HL-60 (cell line): ENCODE data around the gene HNRNPR.

ENCODE experiments used
- DNase-seq, 2 experiments: peaks; one replicate each; pipeline ENCODE4 v3.0.0-alpha.2; 2010 to 2020; ENCODE audit warnings: low read depth in 1 of 2, low spot score in 1 of 2
- H3K27ac ChIP-seq: fragments of 250-450 bp; sonication (Bioruptor Pico); replicated peaks from 2 replicates; pipeline ENCODE4 v1.5.1; 2020; ENCODE audit warnings: mild to moderate bottlenecking, moderate library complexity
- H3K27me3 ChIP-seq: fragments of 250-450 bp; sonication (Bioruptor Pico); 2 replicates; pipeline ENCODE4 v1.5.1; 2021; ENCODE audit warnings: mild to moderate bottlenecking, moderate library complexity; ENCODE audit not compliant: insufficient read depth, poor library complexity, severe bottlenecking
- H3K4me3 ChIP-seq: replicated peaks from 2 replicates; pipeline ENCODE4 v1.5.1; 2011; ENCODE audit warnings: mild to moderate bottlenecking, control low read depth, low read length; ENCODE audit not compliant: insufficient read depth
- GABPA ChIP-seq: IDR thresholded peaks from 2 replicates; pipeline ENCODE4 v1.6.1; 2012; ENCODE audit warnings: low read depth
- POLR2AphosphoS5 ChIP-seq: IDR thresholded peaks from 2 replicates; pipeline ENCODE4 v1.6.1; 2012; ENCODE audit warnings: low read depth
- SPI1 ChIP-seq: IDR thresholded peaks from 2 replicates; pipeline ENCODE4 v1.6.1; 2012; ENCODE audit warnings: low read depth, mild to moderate bottlenecking, borderline replicate concordance
- TF ChIP-seq, protein P1 (sequence below): IDR thresholded peaks from one replicate; pipeline ENCODE4 v1.5.1; 2011; ENCODE audit warnings: low read length, control low read depth, inconsistent platforms; ENCODE audit not compliant: insufficient read depth
- TF ChIP-seq, protein P2 (sequence below): IDR thresholded peaks from 2 replicates; pipeline ENCODE4 v1.6.1; 2012; ENCODE audit warnings: low read depth; ENCODE audit not compliant: insufficient replicate concordance

Gene HNRNPR

DNA sequence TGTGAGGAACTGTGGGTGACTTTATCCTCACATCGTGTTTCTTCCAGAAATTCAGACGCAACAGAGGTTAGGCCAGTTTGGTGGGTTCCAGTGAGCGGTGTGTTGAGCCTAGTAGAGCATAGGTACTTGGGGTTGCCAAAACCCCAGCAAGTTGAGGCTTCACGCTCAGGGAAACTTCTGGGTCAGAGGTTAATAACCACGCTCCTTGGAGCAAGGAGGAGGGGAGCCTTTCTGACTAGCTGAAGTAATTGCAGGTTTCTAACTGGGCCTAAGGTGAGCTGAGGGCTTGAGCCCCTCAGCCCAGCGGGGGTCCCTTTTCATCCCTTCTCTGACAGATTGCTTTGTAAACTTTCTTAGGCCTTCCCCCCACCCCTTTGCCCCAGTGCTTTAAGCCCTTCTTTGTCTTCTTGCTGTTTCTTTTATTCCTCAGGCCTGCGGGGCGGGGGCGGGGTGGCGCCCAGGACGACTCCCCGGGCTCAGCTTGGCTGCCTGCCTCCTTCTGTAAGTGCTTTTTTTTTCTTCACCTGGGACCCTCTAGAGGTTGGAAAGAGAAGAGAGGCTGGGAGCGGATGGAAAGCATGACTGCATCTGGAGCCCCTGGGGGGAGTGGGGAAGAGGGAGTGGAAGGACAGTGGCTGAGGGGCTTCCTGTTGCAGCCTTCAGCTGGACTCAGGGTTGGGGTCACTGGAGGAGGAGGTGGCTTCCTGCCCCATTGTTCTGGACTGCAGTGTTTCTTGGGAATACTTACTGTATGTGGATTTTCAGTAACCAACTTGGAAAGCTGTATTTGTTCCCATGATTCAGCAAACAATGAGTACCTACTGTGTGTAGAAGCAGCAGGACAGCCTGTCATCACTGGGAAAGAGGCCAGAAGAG lies 26.9 kb upstream of the HNRNPR start:
- no peak for DNase-seq
- no peaks in the 10 kb centered on the region for H3K27me3 ChIP-seq
- TF ChIP-seq GABPA (no peak), SPI1 (no peak), POLR2AphosphoS5 (no peak)
- TF ChIP-seq, protein P1, sequence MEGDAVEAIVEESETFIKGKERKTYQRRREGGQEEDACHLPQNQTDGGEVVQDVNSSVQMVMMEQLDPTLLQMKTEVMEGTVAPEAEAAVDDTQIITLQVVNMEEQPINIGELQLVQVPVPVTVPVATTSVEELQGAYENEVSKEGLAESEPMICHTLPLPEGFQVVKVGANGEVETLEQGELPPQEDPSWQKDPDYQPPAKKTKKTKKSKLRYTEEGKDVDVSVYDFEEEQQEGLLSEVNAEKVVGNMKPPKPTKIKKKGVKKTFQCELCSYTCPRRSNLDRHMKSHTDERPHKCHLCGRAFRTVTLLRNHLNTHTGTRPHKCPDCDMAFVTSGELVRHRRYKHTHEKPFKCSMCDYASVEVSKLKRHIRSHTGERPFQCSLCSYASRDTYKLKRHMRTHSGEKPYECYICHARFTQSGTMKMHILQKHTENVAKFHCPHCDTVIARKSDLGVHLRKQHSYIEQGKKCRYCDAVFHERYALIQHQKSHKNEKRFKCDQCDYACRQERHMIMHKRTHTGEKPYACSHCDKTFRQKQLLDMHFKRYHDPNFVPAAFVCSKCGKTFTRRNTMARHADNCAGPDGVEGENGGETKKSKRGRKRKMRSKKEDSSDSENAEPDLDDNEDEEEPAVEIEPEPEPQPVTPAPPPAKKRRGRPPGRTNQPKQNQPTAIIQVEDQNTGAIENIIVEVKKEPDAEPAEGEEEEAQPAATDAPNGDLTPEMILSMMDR: no peak
- TF ChIP-seq, protein P2, sequence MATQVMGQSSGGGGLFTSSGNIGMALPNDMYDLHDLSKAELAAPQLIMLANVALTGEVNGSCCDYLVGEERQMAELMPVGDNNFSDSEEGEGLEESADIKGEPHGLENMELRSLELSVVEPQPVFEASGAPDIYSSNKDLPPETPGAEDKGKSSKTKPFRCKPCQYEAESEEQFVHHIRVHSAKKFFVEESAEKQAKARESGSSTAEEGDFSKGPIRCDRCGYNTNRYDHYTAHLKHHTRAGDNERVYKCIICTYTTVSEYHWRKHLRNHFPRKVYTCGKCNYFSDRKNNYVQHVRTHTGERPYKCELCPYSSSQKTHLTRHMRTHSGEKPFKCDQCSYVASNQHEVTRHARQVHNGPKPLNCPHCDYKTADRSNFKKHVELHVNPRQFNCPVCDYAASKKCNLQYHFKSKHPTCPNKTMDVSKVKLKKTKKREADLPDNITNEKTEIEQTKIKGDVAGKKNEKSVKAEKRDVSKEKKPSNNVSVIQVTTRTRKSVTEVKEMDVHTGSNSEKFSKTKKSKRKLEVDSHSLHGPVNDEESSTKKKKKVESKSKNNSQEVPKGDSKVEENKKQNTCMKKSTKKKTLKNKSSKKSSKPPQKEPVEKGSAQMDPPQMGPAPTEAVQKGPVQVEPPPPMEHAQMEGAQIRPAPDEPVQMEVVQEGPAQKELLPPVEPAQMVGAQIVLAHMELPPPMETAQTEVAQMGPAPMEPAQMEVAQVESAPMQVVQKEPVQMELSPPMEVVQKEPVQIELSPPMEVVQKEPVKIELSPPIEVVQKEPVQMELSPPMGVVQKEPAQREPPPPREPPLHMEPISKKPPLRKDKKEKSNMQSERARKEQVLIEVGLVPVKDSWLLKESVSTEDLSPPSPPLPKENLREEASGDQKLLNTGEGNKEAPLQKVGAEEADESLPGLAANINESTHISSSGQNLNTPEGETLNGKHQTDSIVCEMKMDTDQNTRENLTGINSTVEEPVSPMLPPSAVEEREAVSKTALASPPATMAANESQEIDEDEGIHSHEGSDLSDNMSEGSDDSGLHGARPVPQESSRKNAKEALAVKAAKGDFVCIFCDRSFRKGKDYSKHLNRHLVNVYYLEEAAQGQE: no peak
- H3K27ac ChIP-seq: no peak overlapping the region
- H3K4me3 ChIP-seq: no peak overlapping the region

DNA sequence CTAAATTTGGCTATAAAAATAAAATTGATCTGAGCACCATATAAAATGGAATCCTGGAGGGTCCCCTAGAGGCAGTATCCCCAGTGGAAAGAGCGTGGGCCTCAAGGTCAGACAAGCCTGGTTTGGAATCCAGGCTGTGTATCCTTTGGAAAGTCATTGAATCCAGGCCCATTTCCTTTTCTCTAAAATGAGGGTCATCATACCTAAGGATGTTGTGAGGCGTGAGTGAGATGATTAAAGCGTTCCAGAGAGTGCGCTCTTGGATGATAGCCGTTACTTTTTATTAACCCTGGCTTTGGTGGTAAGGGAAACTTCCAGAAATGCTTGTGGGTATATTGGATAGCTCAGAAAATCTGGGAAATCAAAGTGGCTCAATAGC lies 26.2 kb upstream of the HNRNPR start:
- TF ChIP-seq, protein P1: no peak
- TF ChIP-seq, protein P2: no peak
- TF ChIP-seq GABPA (no peak), POLR2AphosphoS5 (no peak), SPI1 (no peak)

DNA sequence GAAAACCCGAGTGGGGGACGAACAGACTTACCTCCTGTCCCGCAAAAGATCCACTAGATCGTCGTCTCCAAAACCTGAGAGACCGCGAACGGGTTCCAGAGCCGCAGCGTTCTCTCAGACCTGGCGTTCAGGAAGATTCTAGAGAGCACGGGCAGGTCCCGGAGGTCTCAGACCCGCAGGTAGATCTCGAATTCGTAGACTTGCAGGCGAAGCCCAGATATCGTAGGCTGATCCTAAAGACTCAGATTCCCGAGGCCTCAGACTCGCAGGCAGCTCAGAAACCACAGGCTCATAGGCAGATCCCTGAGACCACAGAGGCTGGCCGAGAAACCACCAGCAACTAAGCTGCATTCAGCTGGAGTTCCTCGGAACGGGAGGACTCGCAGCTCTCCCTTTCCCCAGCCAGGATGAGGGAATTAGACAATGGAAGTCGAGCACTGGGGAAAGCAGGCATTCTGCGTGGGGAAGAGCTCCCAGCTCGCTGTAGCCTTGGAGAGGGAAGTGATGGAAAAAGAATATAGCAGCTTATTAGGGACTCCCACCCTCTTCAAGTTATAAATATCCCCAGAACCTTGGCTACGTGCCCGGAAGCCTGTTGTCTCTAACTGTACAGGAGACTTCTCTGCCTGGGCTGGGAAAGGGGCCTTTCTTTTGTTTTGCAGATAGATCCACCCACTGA lies 25.4 kb upstream of the HNRNPR start, which contains the start of gene ZNF436:
Gene ZNF436 (minus strand): TSS at position 502 of the 679 bp plus-strand sequence. CDS start 1,831 bp downstream, outside the sequence.
- no peaks in the 10 kb centered on the region for H3K27me3 ChIP-seq
- DNase-seq: peak in 1 of 2 experiments; percentile 75
- peak within 1 kb of the TSS; percentile 81 for H3K4me3 ChIP-seq
- H3K27ac ChIP-seq: peak within 1 kb of the TSS; percentile 90
- TF ChIP-seq, protein P1: no peak
- TF ChIP-seq POLR2AphosphoS5: peak; percentile 54; the same call in 1 of the 2 replicates
- TF ChIP-seq SPI1: no peak
- TF ChIP-seq, protein P2: peak; percentile 9
- TF ChIP-seq GABPA: no peak

More for the DNA sequence above, 26.2 kb upstream of the HNRNPR start:
- no peaks in the 10 kb centered on the region for H3K27me3 ChIP-seq
- H3K4me3 ChIP-seq: no peak overlapping the region
- no peak for DNase-seq
- peak overlapping the region; percentile 90; the same call in 1 of the 2 replicates for H3K27ac ChIP-seq
